C1 segment of cervical spinal cord (tissue), 14 donors: ENCODE results near the gene IL31.
A peak's percentile ranks its signal among the peaks of the same experiment; 100 is the strongest.
"Not testable (repeated sequence)": the region's sequence is repeated elsewhere in the genome, so short reads cannot be mapped to it uniquely, and the experiment has no call there.

Experiments used
- DNase-seq, 14 donors: peaks; one replicate each; lab custom pipeline; 2025; lab: John Stamatoyannopoulos, UW

Gene IL31

DNA sequence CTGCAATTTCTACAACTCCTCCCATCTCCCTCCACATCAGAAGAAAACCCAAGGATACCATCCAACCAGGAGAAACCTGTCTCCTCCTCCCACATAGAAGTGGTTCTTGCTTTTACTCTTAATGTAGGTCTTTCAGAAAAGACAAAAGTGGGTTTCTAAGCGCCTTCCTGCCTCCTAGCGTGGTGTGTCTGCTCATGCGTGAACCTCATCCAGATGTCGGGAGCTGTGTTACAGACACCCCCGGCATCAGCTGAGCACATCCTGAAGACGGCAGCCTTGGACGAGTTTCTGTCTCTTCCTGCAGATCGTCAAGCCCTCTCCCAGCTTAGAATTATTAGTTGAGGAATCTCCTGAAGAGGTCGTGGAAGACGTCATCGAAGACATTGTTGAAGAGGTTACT is 18.4 kb upstream of the IL31 start:
- no peak for DNase-seq

DNA sequence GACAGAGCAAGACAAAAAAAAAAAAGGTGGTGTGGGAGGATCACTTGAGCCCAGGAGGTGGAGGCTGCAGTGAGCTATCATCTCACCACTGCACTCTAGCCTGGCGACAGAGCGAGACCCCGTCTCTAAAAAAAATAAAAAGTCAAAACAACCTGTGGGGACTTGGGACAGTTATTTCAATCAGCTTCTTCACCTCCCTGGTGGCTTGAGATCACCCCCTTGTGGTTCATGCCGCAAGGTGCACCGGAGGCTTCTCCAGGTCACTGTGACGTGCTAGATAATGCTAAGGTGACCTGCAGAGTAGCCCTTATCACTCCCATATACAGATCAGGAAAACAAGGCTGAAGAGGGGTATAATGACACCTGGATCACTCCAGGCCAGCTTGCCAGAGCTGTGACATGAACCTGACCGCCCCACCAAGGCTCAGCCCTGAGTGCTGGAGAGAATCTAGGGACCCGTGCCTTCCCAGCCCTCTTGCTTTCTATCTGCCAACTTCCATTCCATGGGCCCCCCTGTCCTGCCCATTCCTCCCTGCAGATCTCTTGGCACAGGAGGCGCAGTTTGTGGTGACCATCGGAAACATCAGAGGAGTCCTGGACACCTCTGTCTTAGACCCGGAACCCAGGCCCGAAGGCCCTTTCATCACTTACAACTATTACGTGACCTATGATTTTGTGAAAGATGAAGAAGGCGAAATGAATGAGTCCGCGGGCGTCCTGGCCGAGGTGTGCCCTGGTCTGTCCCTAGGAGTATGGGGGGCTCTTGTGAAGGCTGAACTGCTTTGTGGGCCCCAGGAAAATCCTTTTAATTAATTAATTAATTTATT is 17.0 kb upstream of the IL31 start:
- DNase-seq = peak in 1 of 14 donors; percentile 17

DNA sequence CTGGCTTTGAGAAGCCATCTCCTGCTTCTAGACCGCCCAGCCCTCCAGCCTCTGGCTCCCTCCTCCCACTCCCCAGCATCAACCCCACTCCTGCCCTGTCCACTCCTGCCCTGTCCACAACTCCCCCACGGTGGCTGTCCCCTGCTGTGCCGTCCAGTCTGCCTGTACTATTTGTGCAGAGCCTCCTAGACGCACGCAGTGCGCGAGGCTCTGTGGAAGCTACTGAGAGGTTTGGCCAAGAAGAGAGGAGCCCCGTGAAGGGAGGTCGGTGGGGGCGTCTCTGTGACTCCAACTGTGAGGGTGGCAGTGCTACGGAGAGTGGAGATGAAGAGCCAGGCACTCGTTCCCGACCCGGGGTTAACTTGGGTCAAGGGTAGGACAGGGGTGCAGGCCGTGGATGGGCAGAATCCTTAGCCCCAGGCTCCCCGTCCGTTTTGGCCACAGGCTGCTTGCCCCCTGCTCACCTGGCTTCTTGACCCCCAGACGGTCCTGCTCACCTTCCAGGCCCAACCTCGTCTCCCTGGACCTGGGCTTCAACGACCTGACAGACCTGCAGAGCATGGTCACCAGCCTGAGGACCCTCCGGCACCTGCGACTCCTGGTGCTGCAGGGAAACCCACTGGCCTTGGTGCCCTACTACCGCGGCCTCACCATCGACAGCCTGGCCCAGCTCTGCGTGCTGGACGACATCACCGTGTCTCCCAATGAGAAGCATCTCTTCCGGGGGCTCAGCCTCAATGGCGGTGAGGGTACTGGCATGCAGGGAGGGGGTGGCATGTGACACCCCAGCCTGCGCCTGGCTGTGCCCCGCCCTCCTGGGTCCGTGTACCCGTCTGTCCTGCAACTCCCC is 15.8 kb upstream of the IL31 start:
- DNase-seq = no peak

DNA sequence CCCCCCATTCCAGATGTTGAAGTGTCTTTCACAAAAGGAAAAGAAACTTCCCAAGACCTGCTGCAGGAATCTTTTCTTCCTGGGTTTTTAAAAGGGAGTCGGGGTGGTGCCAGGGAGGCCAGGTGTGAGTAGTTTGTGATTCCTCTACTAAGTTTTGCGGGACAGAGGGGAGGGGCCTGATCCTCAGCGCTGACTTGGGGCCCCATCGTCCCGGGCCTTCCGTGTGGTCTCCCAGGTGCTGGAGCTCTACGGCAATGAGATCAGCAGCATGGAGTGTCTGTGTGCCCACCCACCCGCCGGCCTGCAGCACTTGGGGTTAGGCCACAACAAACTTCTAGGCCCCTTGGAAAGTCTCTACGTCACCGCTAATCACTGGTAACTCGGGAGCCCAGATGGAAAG is 13.4 kb upstream of the IL31 start:
- DNase-seq = no peak

DNA sequence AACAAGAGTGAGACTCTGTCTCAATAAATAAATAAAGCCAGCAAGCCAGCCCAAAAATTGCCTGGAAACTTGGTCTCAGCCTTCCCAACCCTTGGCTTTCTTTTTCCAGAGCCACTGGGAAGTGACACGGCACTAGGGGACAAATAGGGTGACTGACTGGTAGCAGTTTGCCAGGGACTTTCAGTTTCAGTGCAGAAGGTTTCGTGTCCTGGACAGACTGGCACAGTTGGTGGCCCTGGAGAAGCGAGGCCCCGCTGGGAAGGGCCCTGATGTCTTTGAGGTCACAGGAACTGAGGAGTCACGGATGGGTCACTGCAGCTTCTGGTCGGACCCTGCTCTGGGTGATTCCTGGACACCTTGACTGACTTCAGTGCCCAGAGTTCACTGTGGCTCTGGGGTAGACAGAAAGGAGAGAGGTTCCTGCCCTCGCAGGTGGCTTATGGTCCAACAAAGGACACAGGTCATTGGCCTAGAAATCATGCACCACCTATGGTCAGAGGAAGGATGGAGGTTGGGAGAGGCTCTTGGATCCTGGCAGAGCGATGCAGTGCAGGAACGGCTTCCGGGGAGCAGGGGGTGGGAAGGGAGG is 11.6 kb upstream of the IL31 start:
- DNase-seq = peak in 1 of 14 donors; percentile 53

DNA sequence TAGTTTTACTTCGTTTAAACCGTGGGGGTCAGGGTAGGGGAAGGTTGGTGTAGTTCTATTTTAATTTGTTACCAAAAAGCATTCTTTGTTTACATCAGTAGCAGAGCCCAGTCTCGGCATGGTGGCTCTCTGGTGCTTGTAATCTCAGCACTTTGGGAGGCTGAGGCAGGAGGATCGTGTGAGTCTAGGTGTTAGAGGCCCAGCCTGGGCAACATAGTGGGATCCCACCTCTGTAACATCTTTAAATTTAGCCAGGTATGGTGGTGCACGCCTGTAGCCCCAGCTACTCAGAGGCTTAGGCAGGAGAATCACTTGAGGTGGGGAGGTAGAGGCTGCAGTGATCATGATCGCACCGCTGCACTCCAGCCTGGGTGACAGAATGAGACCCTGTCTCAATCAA is 11.1 kb upstream of the IL31 start:
- DNase-seq = no peak

DNA sequence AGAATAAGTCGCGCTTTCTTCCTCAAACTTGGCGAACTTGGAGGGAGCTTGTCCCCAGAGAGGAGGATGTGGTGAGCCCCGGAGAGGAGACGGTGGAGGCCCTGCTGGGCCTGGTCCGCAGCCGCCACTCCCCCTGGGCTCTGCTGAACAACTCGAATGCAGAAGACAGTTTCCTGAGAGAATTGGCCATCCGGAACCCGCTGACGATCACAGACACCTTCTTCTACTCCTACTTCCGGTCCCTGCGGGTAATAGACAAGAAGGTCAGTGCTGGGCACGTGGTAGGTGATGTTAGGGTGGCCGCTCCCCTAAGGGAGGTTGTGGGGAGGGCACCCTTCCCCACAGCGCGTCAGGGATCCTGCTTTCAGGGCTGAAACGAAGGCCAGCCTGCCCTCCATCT is 10.5 kb upstream of the IL31 start:
- no peak for DNase-seq

DNA sequence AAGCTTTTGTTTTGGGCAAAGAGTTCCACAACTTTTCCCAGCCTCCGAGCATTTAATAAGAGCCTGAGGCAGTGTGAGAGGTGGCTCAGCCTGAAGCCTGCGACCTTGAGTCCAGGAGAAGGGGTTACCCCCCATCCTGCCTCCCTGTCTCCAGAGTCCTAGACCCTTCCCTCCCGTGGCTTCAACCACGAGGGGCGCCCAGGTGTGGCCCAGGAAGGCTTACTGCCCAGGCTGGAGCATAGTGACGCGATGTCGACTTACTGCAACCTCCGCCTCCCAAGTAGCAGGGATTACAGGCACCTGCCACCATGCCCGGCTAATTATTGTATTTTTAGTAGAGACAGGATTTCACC is 9.5 kb upstream of the IL31 start:
- DNase-seq = no peak

DNA sequence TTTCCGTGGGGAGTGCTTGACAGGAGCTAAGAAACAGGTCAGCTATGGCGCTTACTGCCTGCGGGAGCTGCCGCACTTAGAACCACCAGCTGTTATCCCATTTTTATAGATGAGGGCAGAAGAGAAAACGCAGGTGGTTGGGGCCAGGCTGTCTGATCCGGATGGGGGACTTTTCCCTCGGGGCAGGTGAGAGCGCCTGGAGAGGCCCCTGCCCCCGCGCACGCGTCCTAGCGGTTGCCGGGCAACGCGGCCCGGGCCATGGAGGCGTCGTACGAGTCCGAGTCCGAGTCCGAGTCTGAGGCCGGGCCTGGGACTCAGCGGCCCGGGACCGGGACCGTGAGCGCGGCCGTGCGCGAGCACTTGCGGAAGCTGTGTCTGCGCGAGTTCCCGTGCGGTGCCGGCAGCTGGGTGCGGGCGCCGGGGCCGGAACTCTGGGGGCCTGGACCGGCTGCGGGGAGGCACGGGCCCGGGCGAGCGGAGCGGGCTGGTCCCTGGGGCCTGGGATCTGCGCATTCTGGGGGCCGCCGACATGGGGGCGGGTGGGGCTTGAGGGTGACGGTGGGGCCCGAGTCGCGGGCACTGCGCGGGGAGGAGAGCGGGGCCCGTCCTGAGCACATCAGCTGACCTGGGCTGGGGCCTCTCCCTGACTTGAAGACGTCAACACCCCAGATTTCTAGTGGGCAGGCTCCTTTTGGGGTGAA is 9.0 kb upstream of the IL31 start, which contains the start of gene LRRC43:
TSS of gene LRRC43 (plus strand) at position 237 of the 701 bp plus-strand sequence. CDS start at position 259, 22 bp downstream.
- peak in 3 of 14 donors; percentile 7 to 44 (median 18) for DNase-seq

DNA sequence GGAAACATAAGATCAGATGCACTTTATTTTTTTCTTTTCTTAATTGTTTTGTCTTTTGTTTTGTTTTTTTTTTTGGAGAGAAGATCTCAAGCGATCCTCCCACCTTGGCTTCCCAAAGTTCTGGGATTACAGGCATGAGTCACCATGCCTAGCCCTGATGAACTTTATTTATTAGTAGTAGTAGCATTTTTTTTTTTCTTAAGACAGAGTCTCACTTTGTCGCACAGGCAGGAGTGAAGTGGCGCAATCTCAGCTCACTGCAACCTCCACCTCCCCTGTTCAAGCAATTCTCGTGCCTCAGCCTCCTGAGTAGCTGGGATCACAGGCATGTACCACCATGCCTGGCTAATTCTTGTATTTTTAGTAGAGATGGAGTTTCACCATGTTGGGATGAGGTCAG is 2.5 kb upstream of the IL31 start:
- not testable (repeated sequence) for DNase-seq

DNA sequence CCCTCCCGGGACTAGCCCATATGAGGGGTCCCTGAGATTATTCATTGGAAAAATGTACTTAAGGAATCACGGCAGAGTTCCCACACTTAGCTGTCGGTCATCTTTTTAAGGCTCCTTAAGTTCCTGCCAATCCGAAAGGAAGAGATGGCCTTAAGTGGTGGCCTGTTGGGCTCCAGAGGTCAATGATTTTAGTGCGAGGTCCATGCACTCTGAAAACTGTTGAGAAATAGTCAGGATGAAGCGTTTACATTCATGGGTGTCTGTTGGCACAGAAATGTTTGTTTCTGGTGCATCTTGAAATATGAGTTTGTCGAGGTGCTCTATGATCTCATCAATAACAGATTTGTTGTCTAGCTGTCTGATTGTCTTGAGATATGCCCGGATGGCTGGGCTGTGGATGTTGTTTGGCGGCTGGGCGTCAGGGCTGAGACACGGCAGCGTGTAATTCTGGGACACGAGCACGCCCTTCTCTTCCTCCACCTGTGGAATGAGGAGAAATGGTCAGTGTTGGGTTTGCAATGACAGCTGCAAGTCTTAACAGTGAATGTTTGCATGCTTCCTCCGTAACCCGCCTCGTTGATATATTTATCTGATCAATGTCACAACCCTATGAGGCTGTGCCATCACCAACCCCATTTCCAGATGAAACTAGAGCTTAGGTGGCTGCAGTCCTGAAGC is 1.6 kb downstream of the IL31 start:
- no peak for DNase-seq

DNA sequence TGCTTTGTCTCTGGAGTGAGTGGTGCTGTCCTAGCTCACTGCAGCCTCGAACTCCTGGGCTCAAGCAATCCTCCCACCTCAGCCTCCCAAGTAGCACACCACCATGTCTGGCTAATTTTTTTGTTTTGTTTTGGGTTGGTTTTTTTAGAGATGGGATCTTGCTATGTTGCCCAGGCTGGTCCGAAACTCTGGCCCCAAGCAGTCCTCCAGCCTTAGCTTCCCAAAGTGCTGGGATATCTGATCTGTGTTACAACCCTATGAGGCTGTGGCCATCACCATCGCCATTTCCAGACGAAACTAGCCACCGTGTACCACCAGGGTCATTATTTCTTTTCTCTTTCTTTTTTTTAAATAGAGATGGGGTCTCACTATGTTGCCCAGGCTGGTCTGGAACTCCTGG is 2.6 kb downstream of the IL31 start:
- no peak for DNase-seq

DNA sequence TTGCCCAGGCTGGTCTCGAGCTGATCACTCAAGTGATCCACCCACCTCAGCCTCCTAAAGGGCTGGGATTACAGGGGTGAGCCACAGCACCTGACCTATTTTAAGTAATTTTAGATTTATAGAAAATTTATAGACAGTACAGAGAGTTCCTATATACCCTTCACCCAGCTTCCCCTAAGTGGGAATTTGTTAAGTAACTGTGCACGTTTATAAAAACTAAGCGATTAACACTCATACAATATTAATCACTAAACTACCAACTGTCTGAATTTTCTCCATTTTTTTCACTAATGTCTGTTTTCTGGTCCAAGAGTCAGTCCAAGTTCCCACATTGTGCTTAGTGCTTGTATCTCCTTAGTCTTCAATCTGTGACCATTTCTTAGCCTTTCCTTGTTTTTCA is 5.5 kb downstream of the IL31 start:
- DNase-seq = no peak

DNA sequence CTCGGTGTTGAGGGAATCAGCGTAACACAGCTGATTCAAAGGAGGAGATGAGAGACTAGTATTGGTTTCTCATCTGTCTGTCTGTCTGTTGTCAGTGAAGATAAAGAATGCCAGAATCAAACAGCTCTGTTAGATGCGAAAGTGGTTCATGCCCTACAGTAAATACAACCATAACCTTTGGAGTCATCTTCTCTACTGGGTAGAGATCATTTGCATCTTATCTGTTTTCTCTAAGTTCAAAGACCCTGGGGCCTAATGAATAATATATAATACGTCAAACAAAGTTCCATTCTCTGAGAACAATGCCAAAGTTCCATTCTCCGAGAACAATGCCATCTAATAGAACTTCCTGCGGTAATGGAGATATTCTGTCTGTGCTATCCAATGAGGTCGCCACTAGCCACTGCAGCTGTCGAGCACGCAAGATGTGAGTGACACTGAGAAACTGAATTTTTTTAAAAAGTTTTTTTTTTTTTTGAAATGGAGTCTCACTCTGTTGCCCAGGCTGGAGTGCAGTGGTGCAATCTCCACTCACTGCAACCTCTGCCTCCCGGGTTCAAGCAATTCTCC is 6.6 kb downstream of the IL31 start:
- DNase-seq = no peak

DNA sequence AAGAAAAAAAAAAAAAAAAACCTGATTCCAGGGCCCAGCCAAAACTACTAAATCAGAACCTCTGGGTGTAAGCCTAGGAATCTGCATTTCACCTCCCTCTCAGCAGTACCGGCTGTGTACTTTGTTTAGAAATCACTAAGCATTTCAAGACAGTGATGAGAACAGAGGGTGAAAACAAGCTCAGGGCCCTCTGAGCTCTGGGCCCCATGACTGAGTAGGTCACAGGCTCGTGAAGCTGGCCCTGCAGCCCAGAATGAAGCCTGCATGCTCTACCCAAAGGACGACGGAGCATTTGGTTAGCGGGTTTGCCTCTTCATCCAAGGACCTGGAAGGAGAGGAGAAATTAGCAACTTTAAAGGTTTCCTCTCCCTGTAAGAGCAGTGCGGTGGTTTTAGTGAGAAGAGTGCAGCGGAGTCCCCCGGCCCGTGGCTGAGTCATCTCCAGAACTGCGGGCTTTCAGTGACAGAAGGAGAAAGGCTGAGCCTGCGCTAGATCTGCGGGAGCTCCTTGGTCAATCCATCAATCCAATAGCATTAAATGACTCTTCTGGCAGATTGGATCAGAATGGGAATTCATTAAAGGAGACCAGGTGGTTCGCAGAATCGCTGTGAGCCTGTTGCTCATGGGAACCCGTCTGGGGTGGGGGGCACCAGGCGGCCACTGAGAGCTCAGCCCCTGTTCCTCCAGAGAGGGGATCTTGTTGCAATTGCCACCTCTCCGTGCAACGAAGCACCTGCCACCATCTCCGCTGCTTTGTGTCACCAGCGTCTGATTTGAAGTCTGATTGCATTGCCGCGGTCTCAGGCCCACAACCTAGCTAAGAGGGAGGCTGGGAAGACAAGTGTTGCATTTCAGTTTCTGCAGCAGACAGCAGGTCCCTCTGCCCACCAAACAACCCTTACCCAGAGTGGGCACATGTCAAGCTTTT is 7.3 kb downstream of the IL31 start:
- DNase-seq = peak in 1 of 14 donors; percentile 4

DNA sequence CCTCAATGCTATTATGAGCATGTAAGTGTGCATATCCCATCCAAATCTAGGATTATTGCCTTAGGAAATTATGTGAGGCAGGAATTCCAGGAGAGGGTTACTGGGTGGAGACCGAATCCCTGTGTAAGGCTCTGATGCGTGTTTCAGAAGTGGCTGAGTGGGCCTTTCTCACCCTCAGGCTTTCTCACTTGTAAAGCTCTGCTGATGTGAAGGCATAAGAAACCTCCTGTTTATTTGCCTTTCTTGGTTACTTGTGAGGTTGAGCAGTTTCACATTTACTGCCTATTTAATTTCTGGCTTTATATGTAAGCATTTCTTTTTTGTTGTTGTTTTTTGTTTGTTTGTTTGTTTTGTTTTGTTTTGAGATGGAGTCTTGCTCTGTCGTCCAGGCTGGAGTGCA is 11.0 kb downstream of the IL31 start:
- no peak for DNase-seq

DNA sequence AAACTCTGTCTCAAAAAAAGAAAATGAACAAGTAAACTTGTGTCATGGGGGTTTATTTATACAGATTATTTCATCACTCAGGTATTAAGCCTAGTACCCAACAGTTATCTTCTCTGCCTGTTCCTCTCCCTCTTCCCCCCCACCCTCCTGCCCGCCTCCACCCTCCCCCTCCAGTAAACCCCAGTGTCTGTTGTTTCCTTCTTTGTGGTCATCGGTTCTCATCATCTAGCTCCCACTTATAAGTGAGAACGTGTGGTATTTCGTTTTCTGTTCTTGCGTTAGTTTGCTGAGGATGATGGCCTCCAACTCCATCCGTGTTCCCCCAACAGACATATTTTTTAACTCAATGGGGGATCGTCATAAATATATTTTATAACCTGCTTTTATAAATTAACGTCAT is 12.3 kb downstream of the IL31 start:
- no peak for DNase-seq

DNA sequence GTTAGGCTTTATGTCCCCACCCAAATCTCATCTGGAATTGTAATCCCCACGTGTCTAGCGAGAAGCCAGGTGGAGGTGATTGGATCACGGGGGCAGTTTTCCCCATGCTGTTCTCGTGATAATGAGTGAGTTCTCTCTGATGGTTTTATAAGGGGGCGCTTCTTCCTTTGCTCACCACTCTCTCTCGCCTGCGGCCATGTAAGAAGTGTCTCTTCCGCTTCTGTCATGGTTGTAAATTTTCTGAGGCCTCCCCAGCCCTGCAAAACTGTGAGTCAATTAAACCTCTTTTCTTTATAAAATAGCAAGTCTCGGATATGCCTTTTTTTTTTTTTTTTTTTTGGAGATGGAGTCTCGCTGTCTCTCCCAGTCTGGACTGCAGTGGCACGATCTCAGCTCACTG is 13.3 kb downstream of the IL31 start:
- DNase-seq = no peak

DNA sequence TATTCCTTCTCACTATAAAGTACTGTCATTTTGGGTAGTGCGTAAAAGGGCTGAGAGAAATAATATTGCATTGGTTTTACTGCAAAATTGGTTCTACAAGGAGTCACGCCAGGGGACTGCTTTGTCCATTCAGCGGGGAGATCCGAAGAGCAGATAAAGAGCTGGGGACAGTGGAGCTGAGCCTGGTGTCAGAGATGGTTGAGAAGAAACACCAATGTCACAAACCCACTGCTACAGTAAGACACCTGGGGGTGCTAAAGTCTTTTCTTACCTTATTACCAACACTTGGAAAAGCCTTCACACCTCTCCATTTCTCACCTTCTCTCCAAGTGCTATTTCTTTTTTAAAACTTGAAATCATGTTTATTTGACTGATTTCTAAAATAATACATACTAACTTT is 14.1 kb downstream of the IL31 start:
- no peak for DNase-seq
